H1 (cell line): ENCODE results near the gene COX6A2. TPM values are rescaled to one million over a fixed set of nuclear protein-coding genes. Genes with fewer than 3 reads are reported as not detected.

Experiments used
- CTCF ChIA-PET: fragments of 300-600 bp; sonication (Branson Sonifier 250); formaldehyde crosslinking; loops from one replicate; lab custom pipeline; 2021; ENCODE audit not compliant: partially characterized antibody; lab: Charles Lee
- POLR2A ChIA-PET: fragments of 300-600 bp; sonication (Branson Sonifier 250); formaldehyde crosslinking; loops from one replicate; lab custom pipeline; 2021; ENCODE audit warnings: inconsistent platforms; ENCODE audit not compliant: partially characterized antibody; lab: Charles Lee
- DNase-seq, 2 experiments: peaks; one replicate each; pipeline versions ENCODE4 v3.0.0 to v3.0.0-alpha.2; 2010 to 2022; ENCODE audit warnings: low spot score in 2 of 2, low read depth in 1 of 2, mixed read lengths in 1 of 2
- FAIRE-seq: peaks from 2 replicates; lab custom pipeline; 2011; peaks lifted over from hg19 to GRCh38; lab: Jason Lieb, UNC
- H2AFZ ChIP-seq: 2 replicates; pipeline ENCODE4 v1.8.1; 2012; ENCODE audit warnings: low read length, inconsistent platforms
- H2AK5ac ChIP-seq: 2 replicates; pipeline ENCODE4 v1.6.1; 2013; ENCODE audit warnings: low read depth, low read length
- H2BK120ac ChIP-seq: replicated peaks from 2 replicates; pipeline ENCODE3; 2013; ENCODE audit warnings: low read depth, low read length, inconsistent platforms
- H2BK12ac ChIP-seq: 2 replicates; pipeline ENCODE4 v1.6.1; 2013; ENCODE audit warnings: low read depth, low read length
- H2BK15ac ChIP-seq: 2 replicates; pipeline ENCODE4 v1.6.1; 2013; ENCODE audit warnings: low read length
- H2BK20ac ChIP-seq: 2 replicates; pipeline ENCODE4 v1.6.1; 2013; ENCODE audit warnings: low read length
- H2BK5ac ChIP-seq: 2 replicates; pipeline ENCODE4 v1.6.1; 2013; ENCODE audit warnings: low read depth, low read length
- H3K14ac ChIP-seq: 2 replicates; pipeline ENCODE4 v1.6.1; 2013; ENCODE audit warnings: inconsistent platforms; ENCODE audit not compliant: insufficient read length
- H3K18ac ChIP-seq: 2 replicates; pipeline ENCODE4 v1.6.1; 2013; ENCODE audit warnings: low read length; ENCODE audit errors: extremely low read depth
- H3K23ac ChIP-seq: 2 replicates; pipeline ENCODE4 v1.6.1; 2013; ENCODE audit warnings: inconsistent platforms; ENCODE audit not compliant: insufficient read length
- H3K23me2 ChIP-seq: 2 replicates; pipeline ENCODE4 v1.6.1; 2013; ENCODE audit warnings: low read depth, low read length
- H3K27ac ChIP-seq: 2 replicates; pipeline ENCODE4 v1.6.1; 2011; ENCODE audit warnings: low read depth, low read length, inconsistent platforms
- H3K27me3 ChIP-seq, 4 experiments: replicated peaks in 1 of 4; 1 replicate in 1 of 4; 2 replicates in 3 of 4; pipeline versions ENCODE4 v1.6.1 to v1.8.1; 2011 to 2013; ENCODE audit warnings: low read length in 3 of 4, mild to moderate bottlenecking in 3 of 4, inconsistent platforms in 2 of 4, mixed read lengths in 2 of 4, moderate library complexity in 1 of 4; ENCODE audit not compliant: control insufficient read depth in 3 of 4, insufficient read depth in 3 of 4; ENCODE audit errors: extremely low read depth in 1 of 4
- H3K36me3 ChIP-seq, 4 experiments: 2 replicates each; pipeline versions ENCODE4 v1.6.1 to v1.8.1; 2011 to 2013; ENCODE audit warnings: mild to moderate bottlenecking in 4 of 4, low read length in 3 of 4, moderate library complexity in 2 of 4, control low read depth in 1 of 4, inconsistent platforms in 1 of 4; ENCODE audit not compliant: insufficient read depth in 4 of 4, control insufficient read depth in 2 of 4
- H3K4ac ChIP-seq: replicated peaks from 2 replicates; pipeline ENCODE3; 2013; ENCODE audit warnings: low read length, low read depth, mixed read lengths, inconsistent platforms; ENCODE audit not compliant: insufficient read length
- H3K4me1 ChIP-seq, 4 experiments: replicated peaks in 1 of 4; 1 replicate in 1 of 4; 2 replicates in 3 of 4; pipeline versions ENCODE4 v1.6.1 to v1.8.1; 2011 to 2013; ENCODE audit warnings: low read length in 3 of 4, inconsistent platforms in 2 of 4, mixed read lengths in 1 of 4; ENCODE audit not compliant: insufficient read depth in 4 of 4, control insufficient read depth in 3 of 4
- H3K4me2 ChIP-seq, 2 experiments: 2 replicates each; pipeline versions ENCODE4 v1.6.1 to v1.8.1; 2011 to 2013; ENCODE audit warnings: low read depth in 2 of 2, low read length in 2 of 2, control low read depth in 1 of 2, inconsistent platforms in 1 of 2, mild to moderate bottlenecking in 1 of 2; ENCODE audit not compliant: insufficient read depth in 1 of 2
- H3K4me3 ChIP-seq, 4 experiments: fragments of 200-600, 300-600 bp in 1 of 4; sonication (generic), shearing (Covaris generic), sonication (Bioruptor Twin) in 1 of 4; 2 replicates each; pipeline versions ENCODE4 v1.5.1 to v1.8.1; 2011 to 2016; ENCODE audit warnings: low read length in 4 of 4, low read depth in 3 of 4, control low read depth in 2 of 4, inconsistent platforms in 2 of 4, mild to moderate bottlenecking in 2 of 4, mixed read lengths in 1 of 4, moderate library complexity in 1 of 4; ENCODE audit not compliant: insufficient read depth in 2 of 4; ENCODE audit errors: extremely low read depth in 1 of 4
- H3K56ac ChIP-seq: replicated peaks from 2 replicates; pipeline ENCODE3; 2013; ENCODE audit warnings: low read depth, mild to moderate bottlenecking, mixed read lengths, low read length, inconsistent platforms; ENCODE audit not compliant: insufficient read length
- H3K79me1 ChIP-seq: 2 replicates; pipeline ENCODE4 v1.6.1; 2013; ENCODE audit warnings: low read depth, low read length, control low read depth
- H3K79me2 ChIP-seq, 2 experiments: 2 replicates each; pipeline versions ENCODE4 v1.6.1 to v1.8.1; 2012 to 2013; ENCODE audit warnings: low read length in 2 of 2, mild to moderate bottlenecking in 2 of 2, inconsistent platforms in 1 of 2; ENCODE audit not compliant: insufficient read depth in 2 of 2, control insufficient read depth in 1 of 2
- H3K9ac ChIP-seq, 4 experiments: replicated peaks in 1 of 4; 1 replicate in 1 of 4; 2 replicates in 3 of 4; pipeline versions ENCODE4 v1.6.1 to v1.8.1; 2011 to 2013; ENCODE audit warnings: low read depth in 3 of 4, low read length in 3 of 4, control low read depth in 2 of 4, mild to moderate bottlenecking in 2 of 4, moderate library complexity in 2 of 4, inconsistent platforms in 1 of 4; ENCODE audit errors: extremely low read depth in 1 of 4
- H3K9me3 ChIP-seq, 2 experiments: 2 replicates each; pipeline versions ENCODE4 v1.6.1 to v1.8.1; 2012 to 2013; ENCODE audit warnings: mild to moderate bottlenecking in 2 of 2, moderate library complexity in 2 of 2, control low read depth in 1 of 2, inconsistent platforms in 1 of 2, low read depth in 1 of 2, low read length in 1 of 2, mixed read lengths in 1 of 2; ENCODE audit not compliant: insufficient read depth in 2 of 2
- H4K20me1 ChIP-seq, 2 experiments: replicated peaks in 1 of 2; 2 replicates each; pipeline versions ENCODE3 to v1.8.1; 2011 to 2013; ENCODE audit warnings: inconsistent platforms in 2 of 2, low read length in 2 of 2, mild to moderate bottlenecking in 1 of 2; ENCODE audit not compliant: insufficient read depth in 2 of 2, control insufficient read depth in 1 of 2
- H4K5ac ChIP-seq: 2 replicates; pipeline ENCODE4 v1.6.1; 2013; ENCODE audit warnings: low read length, low read depth, mixed read lengths, inconsistent platforms; ENCODE audit not compliant: insufficient read length
- H4K8ac ChIP-seq: 2 replicates; pipeline ENCODE4 v1.8.0; 2013; ENCODE audit warnings: mild to moderate bottlenecking, moderate library complexity, low read length, inconsistent platforms; ENCODE audit not compliant: insufficient read depth; ENCODE audit errors: extremely low read depth
- H4K91ac ChIP-seq: replicated peaks from 2 replicates; pipeline ENCODE3; 2013; ENCODE audit warnings: low read length, mixed read lengths, inconsistent platforms; ENCODE audit not compliant: insufficient read length
- ASH2L ChIP-seq: fragments of 200-600, 300-600 bp; sonication (generic); IDR thresholded peaks from one replicate; pipeline ENCODE4 v1.7.1; 2017; ENCODE audit warnings: low read length
- BRCA1 ChIP-seq: IDR thresholded peaks from 2 replicates; pipeline ENCODE4 v1.6.1; 2012; ENCODE audit warnings: low read depth, low read length, improper control_type of control experiment
- EP300 ChIP-seq, 2 experiments: IDR thresholded peaks; 1 replicate in 1 of 2; 2 replicates in 1 of 2; pipeline ENCODE4 v1.6.1; 2011 to 2012; ENCODE audit warnings: low read depth in 2 of 2, low read length in 2 of 2, mild to moderate bottlenecking in 2 of 2, borderline replicate concordance in 1 of 2, inconsistent platforms in 1 of 2, moderate library complexity in 1 of 2
- GABPA ChIP-seq: IDR thresholded peaks from 2 replicates; pipeline ENCODE4 v1.6.1; 2011; ENCODE audit warnings: mild to moderate bottlenecking, low read length, moderate library complexity, borderline replicate concordance; ENCODE audit not compliant: insufficient read depth
- KDM4A ChIP-seq: IDR thresholded peaks from one replicate; pipeline ENCODE4 v1.7.1; 2012; ENCODE audit warnings: low read depth, mild to moderate bottlenecking, moderate library complexity, low read length, inconsistent platforms; ENCODE audit not compliant: severe bottlenecking
- MAFK ChIP-seq: IDR thresholded peaks from 2 replicates; pipeline ENCODE4 v1.6.1; 2012; ENCODE audit warnings: low read depth, mild to moderate bottlenecking, improper control_type of control experiment, low read length
- NRF1 ChIP-seq: IDR thresholded peaks from 2 replicates; pipeline ENCODE4 v1.6.1; 2011; ENCODE audit warnings: mild to moderate bottlenecking, low read depth, low read length, improper control_type of control experiment
- POLR2A ChIP-seq, 2 experiments: IDR thresholded peaks; 1 replicate in 1 of 2; 2 replicates in 1 of 2; pipeline ENCODE4 v1.6.1; 2011; ENCODE audit warnings: low read depth in 2 of 2, low read length in 2 of 2, mild to moderate bottlenecking in 2 of 2; ENCODE audit errors: control extremely low read depth in 1 of 2
- POLR2AphosphoS5 ChIP-seq: IDR thresholded peaks from 2 replicates; pipeline ENCODE4 v1.6.1; 2011; ENCODE audit warnings: low read depth, low read length
- RBBP5 ChIP-seq: IDR thresholded peaks from 2 replicates; pipeline ENCODE4 v1.7.1; 2012; ENCODE audit warnings: low read depth, mild to moderate bottlenecking, inconsistent platforms, low read length, moderate library complexity, borderline replicate concordance
- SAP30 ChIP-seq: fragments of 300-600 bp; sonication (generic); IDR thresholded peaks from 2 replicates; pipeline ENCODE4 v1.7.1; 2012; ENCODE audit warnings: low read length, moderate library complexity, mild to moderate bottlenecking, inconsistent platforms; ENCODE audit not compliant: insufficient read depth, insufficient replicate concordance
- SP1 ChIP-seq: IDR thresholded peaks from 2 replicates; pipeline ENCODE4 v1.6.1; 2011; ENCODE audit warnings: low read depth, low read length
- TAF1 ChIP-seq: IDR thresholded peaks from 2 replicates; pipeline ENCODE4 v1.6.1; 2011; ENCODE audit warnings: mild to moderate bottlenecking, low read depth, low read length
- ZNF274 ChIP-seq: IDR thresholded peaks from 2 replicates; pipeline ENCODE4 v1.7.0; 2012; ENCODE audit warnings: low read length, borderline replicate concordance; ENCODE audit errors: extremely low read depth
- WGBS, 2 experiments: shearing (Covaris generic) in 1 of 2; methylation state at CpG; one replicate each; pipeline versions ENCODE4 v1.1.6 to v1.1.7; 2013 to 2015; ENCODE audit warnings: low lambda C conversion rate in 2 of 2, mixed read lengths in 2 of 2, inconsistent platforms in 1 of 2, low coverage in 1 of 2, missing lambda C conversion rate in 1 of 2; ENCODE audit not compliant: insufficient replicate concordance in 2 of 2, insufficient coverage in 1 of 2, insufficient read length in 1 of 2; ENCODE audit errors: extremely low coverage in 1 of 2, missing lambda C conversion rate in 1 of 2; 5-methylcytosine and 5-hydroxymethylcytosine counted together
- polyA plus RNA-seq, 7 experiments: library from polyadenylated mRNA; depleted of rRNA in 3 of 7; stranded (reverse) in 5 of 7; unstranded in 2 of 7; fragments of >200 nt in 5 of 7; fragments of 200-250 nt in 2 of 7; gene quantifications; 1 replicate in 5 of 7; 2 replicates in 1 of 7; 4 replicates in 1 of 7; pipeline versions ENCODE4 v1.2.1 to v1.2.3, GENCODE V29; 2011 to 2013; ENCODE audit warnings: missing spikeins in 2 of 7, mixed read lengths in 2 of 7
- total RNA-seq: library from RNA; stranded (reverse); fragmentation: NEBNext Ultra II Directional; extraction: Animal tissue kit (Norgen Biotek cat#: 25700); gene quantifications from 2 replicates; pipeline ENCODE4 v1.2.1, GENCODE V29; 2021
- TF ChIP-seq, protein P1 (sequence below): IDR thresholded peaks from 2 replicates; pipeline ENCODE4 v1.6.1; 2012; ENCODE audit warnings: inconsistent platforms

The COX6A2 gene
- total and polyA plus RNA-seq, 2 of the 8 experiments (the other 6 are each of a cell fraction or from before 2014, with no cell fraction given), result 0.79 TPM; not detected in 1

DNA sequence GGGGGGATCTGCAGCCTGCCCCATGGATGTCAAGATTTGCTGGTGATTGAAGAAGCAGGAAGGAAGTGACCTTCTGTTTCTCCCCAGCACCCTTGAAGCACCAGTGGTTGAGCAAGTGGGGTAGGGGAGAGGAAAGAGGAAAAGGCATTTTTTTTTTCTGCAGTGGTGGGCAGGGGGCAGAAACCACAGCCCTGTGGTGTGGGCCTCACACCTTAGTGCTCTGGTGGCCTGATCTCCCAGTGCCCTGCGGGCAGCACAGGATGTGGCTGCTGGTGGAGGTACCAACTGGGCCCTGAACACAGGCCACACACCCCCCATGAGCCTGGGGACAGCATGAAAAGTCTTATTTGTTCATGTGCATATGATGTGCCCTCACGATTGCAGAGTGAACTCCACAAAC, 28.0 kb downstream of the COX6A2 start:
- Histone ChIP-seq H3K9ac (no peak overlapping the region), H3K27me3 (no peaks in the 10 kb centered on the region), H2BK120ac (no peak overlapping the region), H3K23ac (no peak overlapping the region), H4K91ac (no peak overlapping the region), H3K9me3 (no peaks in the 10 kb centered on the region), H2BK20ac (no peak overlapping the region), H3K36me3 (no peaks in the 10 kb centered on the region), H3K4me2 (no peak overlapping the region), H3K14ac (no peak overlapping the region), H3K79me1 (no peaks in the 10 kb centered on the region), H3K18ac (no peak overlapping the region), H3K27ac (no peak overlapping the region), H2AFZ (no peak overlapping the region), H3K23me2 (no peaks in the 10 kb centered on the region), H3K4me3 (no peak overlapping the region), H3K56ac (no peak overlapping the region), H2BK12ac (no peak overlapping the region), H4K20me1 (no peaks in the 10 kb centered on the region), H2BK5ac (no peak overlapping the region), H3K79me2 (no peaks in the 10 kb centered on the region), H3K4ac (no peak overlapping the region), H4K8ac (no peak overlapping the region), H4K5ac (no peak overlapping the region), H3K4me1 (no peaks in the 10 kb centered on the region; a peak in 1 of 7 replicates), H2BK15ac (no peak overlapping the region), H2AK5ac (no peak overlapping the region)
- POLR2A ChIA-PET, result interaction anchor here (0.6 kb wide), 1 partner anchor 31 kb away, joined by 3 read pairs; no protein-coding TSS in a partner anchor
- CTCF ChIA-PET, result no interaction called here
- DNase-seq, result no peak
- WGBS, 2 experiments, result 92% methylated on average over 1 of the region's 2 CpGs; no CpG with 5 or more reads in 1 of the 2 experiments
- FAIRE-seq, result no peak
- TF ChIP-seq BRCA1 (no peak), GABPA (no peak), SAP30 (no peak), KDM4A (no peak), POLR2AphosphoS5 (no peak), RBBP5 (no peak), TAF1 (no peak), ZNF274 (no peak), EP300 (IDR thresholded peaks at IDR 0.05; ENCODE audit: borderline replicate concordance in 1 of 2, low read depth in 2 of 2, low read length in 2 of 2) (no peak), MAFK (no peak), NRF1 (no peak), SP1 (no peak), ASH2L (no peak), POLR2A (IDR thresholded peaks at IDR 0.05; ENCODE audit: control extremely low read depth in 1 of 2, low read depth in 2 of 2, low read length in 2 of 2) (no peak)
- TF ChIP-seq, protein P1, sequence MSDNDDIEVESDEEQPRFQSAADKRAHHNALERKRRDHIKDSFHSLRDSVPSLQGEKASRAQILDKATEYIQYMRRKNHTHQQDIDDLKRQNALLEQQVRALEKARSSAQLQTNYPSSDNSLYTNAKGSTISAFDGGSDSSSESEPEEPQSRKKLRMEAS, result no peak
